ENCODE measurements around the gene JUN. TPM values are rescaled to one million over a fixed set of nuclear protein-coding genes. Genes with fewer than 3 reads are reported as not detected.

The JUN gene
- total and polyA plus RNA-seq, 4 donors = 15.0 to 29.8 (median 17.5) TPM

DNA sequence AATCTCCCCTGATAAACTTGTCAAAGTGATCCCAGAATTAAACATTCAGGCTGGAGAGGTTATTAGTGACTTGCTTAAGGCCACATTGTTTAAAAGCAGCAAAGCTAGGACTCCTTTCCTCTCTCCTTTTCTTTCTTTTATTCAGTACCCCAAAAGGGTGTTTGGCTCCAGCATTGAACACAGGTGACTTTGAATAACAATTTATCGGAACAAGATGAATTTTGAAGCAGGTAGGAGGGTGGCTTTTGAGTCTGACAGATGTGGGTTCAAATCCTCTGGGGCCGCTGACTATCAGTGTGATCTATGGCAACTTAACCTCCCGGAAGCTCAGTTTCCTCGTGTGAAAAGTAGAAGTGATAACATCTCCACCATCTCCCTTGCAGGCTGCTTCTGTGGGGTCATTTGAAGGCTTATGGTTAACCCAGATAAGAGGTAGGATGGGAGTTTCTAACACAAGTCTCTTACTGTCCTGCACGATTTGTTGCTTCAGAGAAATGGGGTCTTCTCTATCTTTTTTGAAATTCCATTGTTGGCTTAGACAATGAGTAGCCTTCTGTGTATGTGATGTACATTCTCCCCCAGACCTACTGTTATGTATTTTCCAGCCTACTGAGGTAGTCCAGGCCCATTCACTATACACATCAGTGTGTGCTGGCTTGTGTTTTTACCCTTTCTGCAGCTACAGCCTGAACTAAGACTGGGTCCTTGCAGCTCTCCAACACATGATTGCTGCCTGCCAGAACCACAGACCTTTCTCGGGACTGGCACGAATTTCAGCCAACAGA lies 29.0 kb downstream of the JUN start:
- Histone ChIP-seq H3K27ac (ENCODE audit: low read depth in 1 of 2, low read length in 2 of 2) (peak overlapping the region; percentile 58 to 65), H3K9ac (ENCODE audit: low read depth in 1 of 2, low read length in 2 of 2) (no peak overlapping the region), H3K36me3 (ENCODE audit: control insufficient read depth in 4 of 4, insufficient read depth in 3 of 4, low read depth in 1 of 4, low read length in 3 of 4) (no peaks in the 10 kb centered on the region), H3K4me3 (ENCODE audit: low read depth in 1 of 3, low read length in 3 of 3) (no peak overlapping the region), H3K4me1 (ENCODE audit: control insufficient read depth in 4 of 4, insufficient read depth in 4 of 4, low read length in 3 of 4) (peaks cover 5 to 24% (median 18%) of the 10 kb centered on the region in 4 donors), H3K27me3 (ENCODE audit: control insufficient read depth in 4 of 4, insufficient read depth in 4 of 4, low read length in 3 of 4) (no peaks in the 10 kb centered on the region), H3K9me3 (ENCODE audit: control insufficient read depth in 4 of 4, low read length in 3 of 4) (no peaks in the 10 kb centered on the region)
- DNase-seq (ENCODE audit: low spot score) = no peak
- WGBS = 75% methylated on average over 7 of the region's 7 CpGs
- TF ChIP-seq HNF4A (conservative IDR thresholded peaks at IDR 0.05) (no peak), EGR1 (IDR thresholded peaks at IDR 0.05; ENCODE audit: low read depth in 2 of 2) (no peak), FOXA2 (IDR thresholded peaks at IDR 0.05) (no peak), RXRA (IDR thresholded peaks at IDR 0.05) (no peak), SP1 (IDR thresholded peaks at IDR 0.05) (no peak), FOXA1 (IDR thresholded peaks at IDR 0.05) (no peak), JUND (IDR thresholded peaks at IDR 0.05) (no peak), TAF1 (conservative IDR thresholded peaks at IDR 0.05) (no peak), YY1 (IDR thresholded peaks at IDR 0.05) (no peak), GABPA (IDR thresholded peaks at IDR 0.05 in 1 of 2, conservative IDR thresholded peaks at IDR 0.05 in 1 of 2) (no peak), NR2F2 (IDR thresholded peaks at IDR 0.05) (no peak), HNF4G (IDR thresholded peaks at IDR 0.05) (no peak)
- TF ChIP-seq, protein P1, sequence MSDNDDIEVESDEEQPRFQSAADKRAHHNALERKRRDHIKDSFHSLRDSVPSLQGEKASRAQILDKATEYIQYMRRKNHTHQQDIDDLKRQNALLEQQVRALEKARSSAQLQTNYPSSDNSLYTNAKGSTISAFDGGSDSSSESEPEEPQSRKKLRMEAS (IDR thresholded peaks at IDR 0.05) = no peak
- TF ChIP-seq, protein P2, sequence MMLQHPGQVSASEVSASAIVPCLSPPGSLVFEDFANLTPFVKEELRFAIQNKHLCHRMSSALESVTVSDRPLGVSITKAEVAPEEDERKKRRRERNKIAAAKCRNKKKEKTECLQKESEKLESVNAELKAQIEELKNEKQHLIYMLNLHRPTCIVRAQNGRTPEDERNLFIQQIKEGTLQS (IDR thresholded peaks at IDR 0.05) = no peak
- TF ChIP-seq, protein P3, sequence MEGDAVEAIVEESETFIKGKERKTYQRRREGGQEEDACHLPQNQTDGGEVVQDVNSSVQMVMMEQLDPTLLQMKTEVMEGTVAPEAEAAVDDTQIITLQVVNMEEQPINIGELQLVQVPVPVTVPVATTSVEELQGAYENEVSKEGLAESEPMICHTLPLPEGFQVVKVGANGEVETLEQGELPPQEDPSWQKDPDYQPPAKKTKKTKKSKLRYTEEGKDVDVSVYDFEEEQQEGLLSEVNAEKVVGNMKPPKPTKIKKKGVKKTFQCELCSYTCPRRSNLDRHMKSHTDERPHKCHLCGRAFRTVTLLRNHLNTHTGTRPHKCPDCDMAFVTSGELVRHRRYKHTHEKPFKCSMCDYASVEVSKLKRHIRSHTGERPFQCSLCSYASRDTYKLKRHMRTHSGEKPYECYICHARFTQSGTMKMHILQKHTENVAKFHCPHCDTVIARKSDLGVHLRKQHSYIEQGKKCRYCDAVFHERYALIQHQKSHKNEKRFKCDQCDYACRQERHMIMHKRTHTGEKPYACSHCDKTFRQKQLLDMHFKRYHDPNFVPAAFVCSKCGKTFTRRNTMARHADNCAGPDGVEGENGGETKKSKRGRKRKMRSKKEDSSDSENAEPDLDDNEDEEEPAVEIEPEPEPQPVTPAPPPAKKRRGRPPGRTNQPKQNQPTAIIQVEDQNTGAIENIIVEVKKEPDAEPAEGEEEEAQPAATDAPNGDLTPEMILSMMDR (IDR thresholded peaks at IDR 0.05; ENCODE audit: low read depth, low read length, missing input control) = no peak
- TF ChIP-seq, protein P4, sequence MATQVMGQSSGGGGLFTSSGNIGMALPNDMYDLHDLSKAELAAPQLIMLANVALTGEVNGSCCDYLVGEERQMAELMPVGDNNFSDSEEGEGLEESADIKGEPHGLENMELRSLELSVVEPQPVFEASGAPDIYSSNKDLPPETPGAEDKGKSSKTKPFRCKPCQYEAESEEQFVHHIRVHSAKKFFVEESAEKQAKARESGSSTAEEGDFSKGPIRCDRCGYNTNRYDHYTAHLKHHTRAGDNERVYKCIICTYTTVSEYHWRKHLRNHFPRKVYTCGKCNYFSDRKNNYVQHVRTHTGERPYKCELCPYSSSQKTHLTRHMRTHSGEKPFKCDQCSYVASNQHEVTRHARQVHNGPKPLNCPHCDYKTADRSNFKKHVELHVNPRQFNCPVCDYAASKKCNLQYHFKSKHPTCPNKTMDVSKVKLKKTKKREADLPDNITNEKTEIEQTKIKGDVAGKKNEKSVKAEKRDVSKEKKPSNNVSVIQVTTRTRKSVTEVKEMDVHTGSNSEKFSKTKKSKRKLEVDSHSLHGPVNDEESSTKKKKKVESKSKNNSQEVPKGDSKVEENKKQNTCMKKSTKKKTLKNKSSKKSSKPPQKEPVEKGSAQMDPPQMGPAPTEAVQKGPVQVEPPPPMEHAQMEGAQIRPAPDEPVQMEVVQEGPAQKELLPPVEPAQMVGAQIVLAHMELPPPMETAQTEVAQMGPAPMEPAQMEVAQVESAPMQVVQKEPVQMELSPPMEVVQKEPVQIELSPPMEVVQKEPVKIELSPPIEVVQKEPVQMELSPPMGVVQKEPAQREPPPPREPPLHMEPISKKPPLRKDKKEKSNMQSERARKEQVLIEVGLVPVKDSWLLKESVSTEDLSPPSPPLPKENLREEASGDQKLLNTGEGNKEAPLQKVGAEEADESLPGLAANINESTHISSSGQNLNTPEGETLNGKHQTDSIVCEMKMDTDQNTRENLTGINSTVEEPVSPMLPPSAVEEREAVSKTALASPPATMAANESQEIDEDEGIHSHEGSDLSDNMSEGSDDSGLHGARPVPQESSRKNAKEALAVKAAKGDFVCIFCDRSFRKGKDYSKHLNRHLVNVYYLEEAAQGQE (IDR thresholded peaks at IDR 0.05) = no peak
- TF ChIP-seq, protein P5, sequence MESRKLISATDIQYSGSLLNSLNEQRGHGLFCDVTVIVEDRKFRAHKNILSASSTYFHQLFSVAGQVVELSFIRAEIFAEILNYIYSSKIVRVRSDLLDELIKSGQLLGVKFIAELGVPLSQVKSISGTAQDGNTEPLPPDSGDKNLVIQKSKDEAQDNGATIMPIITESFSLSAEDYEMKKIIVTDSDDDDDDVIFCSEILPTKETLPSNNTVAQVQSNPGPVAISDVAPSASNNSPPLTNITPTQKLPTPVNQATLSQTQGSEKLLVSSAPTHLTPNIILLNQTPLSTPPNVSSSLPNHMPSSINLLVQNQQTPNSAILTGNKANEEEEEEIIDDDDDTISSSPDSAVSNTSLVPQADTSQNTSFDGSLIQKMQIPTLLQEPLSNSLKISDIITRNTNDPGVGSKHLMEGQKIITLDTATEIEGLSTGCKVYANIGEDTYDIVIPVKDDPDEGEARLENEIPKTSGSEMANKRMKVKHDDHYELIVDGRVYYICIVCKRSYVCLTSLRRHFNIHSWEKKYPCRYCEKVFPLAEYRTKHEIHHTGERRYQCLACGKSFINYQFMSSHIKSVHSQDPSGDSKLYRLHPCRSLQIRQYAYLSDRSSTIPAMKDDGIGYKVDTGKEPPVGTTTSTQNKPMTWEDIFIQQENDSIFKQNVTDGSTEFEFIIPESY (IDR thresholded peaks at IDR 0.05) = no peak

Measured in liver (tissue), 9 donors.